HEK293 (cell line): ENCODE measurements around the gene PHF14.

Experiments
- CTCF ChIA-PET: fragments of 350-600 bp; formaldehyde crosslinking; extraction: SDS; loops from one replicate; lab custom pipeline; 2021; ENCODE audit warnings: antibody characterized with exemption; lab: Yijun Ruan, JAX
- POLR2A ChIA-PET: fragments of 300-600 bp; formaldehyde crosslinking; extraction: SDS; loops from one replicate; lab custom pipeline; 2020; ENCODE audit warnings: antibody characterized with exemption, inconsistent platforms; lab: Yijun Ruan, JAX
- H3K27ac ChIP-seq: fragments of 200-500 bp; sonication (Bioruptor generic); 2 replicates; pipeline ENCODE4 v1.5.1; 2014; ENCODE audit warnings: low read depth, low read length, control low read depth, inconsistent platforms; ENCODE audit errors: extremely low read depth
- H3K36me3 ChIP-seq, 2 experiments: fragments of 200-500 bp in 1 of 2; sonication (Bioruptor generic) in 1 of 2; 1 replicate in 1 of 2; 2 replicates in 1 of 2; pipeline ENCODE4 v1.5.1; 2014 to 2017; ENCODE audit warnings: inconsistent platforms in 2 of 2, low read length in 2 of 2; ENCODE audit not compliant: control insufficient read depth in 2 of 2, insufficient read depth in 1 of 2
- H3K4me1 ChIP-seq: fragments of 200-500 bp; sonication (Bioruptor generic); 2 replicates; pipeline ENCODE4 v1.5.1; 2014; ENCODE audit warnings: mild to moderate bottlenecking, low read length, inconsistent platforms; ENCODE audit not compliant: control insufficient read depth, insufficient read depth
- H3K4me3 ChIP-seq: 2 replicates; pipeline ENCODE4 v1.5.1; 2011; ENCODE audit warnings: low read depth, mild to moderate bottlenecking, control low read depth, low read length, moderate library complexity
- H3K9me3 ChIP-seq: fragments of 200-500 bp; sonication (Bioruptor generic); 2 replicates; pipeline ENCODE4 v1.5.1; 2014; ENCODE audit warnings: low read depth, low read length, inconsistent platforms; ENCODE audit not compliant: control insufficient read depth, insufficient read depth
- MEIS1 ChIP-seq: sonication (generic); formaldehyde crosslinking; IDR thresholded peaks from 2 replicates; pipeline ENCODE4 v1.8.1; 2022; ENCODE audit warnings: missing genetic modification reagents, mild to moderate bottlenecking, borderline replicate concordance
- SP3 ChIP-seq: fragments of 450-650 bp; formaldehyde crosslinking; IDR thresholded peaks from 2 replicates; pipeline ENCODE4 v1.5.1; 2016; ENCODE audit warnings: missing biosample characterization, missing genetic modification characterization
- ZBTB11 ChIP-seq: fragments of 450-650 bp; formaldehyde crosslinking; conservative IDR thresholded peaks from 2 replicates; pipeline ENCODE4 v1.5.1; 2016; ENCODE audit warnings: low read depth, missing biosample characterization, missing genetic modification characterization
- ZFP3 ChIP-seq: fragments of 450-650 bp; formaldehyde crosslinking; IDR thresholded peaks from 2 replicates; pipeline ENCODE4 v1.5.1; 2016; ENCODE audit warnings: low read depth, missing biosample characterization, missing genetic modification characterization
- ZNF157 ChIP-seq: fragments of 450-650 bp; formaldehyde crosslinking; IDR thresholded peaks from 2 replicates; pipeline ENCODE4 v1.5.1; 2016; ENCODE audit warnings: missing biosample characterization, missing genetic modification characterization
- ZNF169 ChIP-seq: fragments of 450-650 bp; formaldehyde crosslinking; IDR thresholded peaks from 2 replicates; pipeline ENCODE4 v1.5.1; 2016; ENCODE audit warnings: missing biosample characterization, missing genetic modification characterization
- ZNF18 ChIP-seq: fragments of 450-650 bp; formaldehyde crosslinking; IDR thresholded peaks from 2 replicates; pipeline ENCODE4 v1.5.1; 2016; ENCODE audit warnings: missing biosample characterization, missing genetic modification characterization
- ZNF19 ChIP-seq: fragments of 450-650 bp; formaldehyde crosslinking; IDR thresholded peaks from 2 replicates; pipeline ENCODE4; 2016; ENCODE audit warnings: missing biosample characterization, missing genetic modification characterization, low read depth
- ZNF292 ChIP-seq: fragments of 450-650 bp; formaldehyde crosslinking; IDR thresholded peaks from 2 replicates; pipeline ENCODE4 v1.5.1; 2016; ENCODE audit warnings: low read depth, missing biosample characterization, missing genetic modification characterization, borderline replicate concordance
- ZNF302 ChIP-seq: fragments of 450-650 bp; formaldehyde crosslinking; IDR thresholded peaks from 2 replicates; pipeline ENCODE4 v1.5.1; 2016; ENCODE audit warnings: missing biosample characterization, missing genetic modification characterization, low read depth
- ZNF324 ChIP-seq: fragments of 450-650 bp; formaldehyde crosslinking; IDR thresholded peaks from 2 replicates; pipeline ENCODE4 v1.5.1; 2016; ENCODE audit warnings: missing biosample characterization, missing genetic modification characterization
- ZNF600 ChIP-seq: fragments of 450-650 bp; formaldehyde crosslinking; IDR thresholded peaks from 2 replicates; pipeline ENCODE4 v1.5.1; 2016; ENCODE audit warnings: missing biosample characterization, missing genetic modification characterization
- ZNF704 ChIP-seq: fragments of 450-650 bp; formaldehyde crosslinking; IDR thresholded peaks from 2 replicates; pipeline ENCODE4 v1.5.1; 2016; ENCODE audit warnings: missing biosample characterization, missing genetic modification characterization
- TF ChIP-seq, protein P1 (sequence below): fragments of 450-650 bp; formaldehyde crosslinking; IDR thresholded peaks from 2 replicates; pipeline ENCODE4 v1.5.1; 2016; ENCODE audit warnings: missing biosample characterization, missing genetic modification characterization, borderline replicate concordance
- TF ChIP-seq, protein P2 (sequence below): fragments of 450-650 bp; formaldehyde crosslinking; IDR thresholded peaks from 2 replicates; pipeline ENCODE4 v1.5.1; 2016; ENCODE audit warnings: missing biosample characterization, missing genetic modification characterization
- TF ChIP-seq, protein P3 (sequence below): fragments of 450-650 bp; formaldehyde crosslinking; IDR thresholded peaks from 2 replicates; pipeline ENCODE4 v1.5.1; 2016; ENCODE audit warnings: missing biosample characterization, missing genetic modification characterization

Gene PHF14

GRCh38 chr7:11213266-11213665 is 239.6 kb downstream of the PHF14 start (continued):
- TF ChIP-seq ZNF169 (tag by site-specific recombination) (no peak), ZNF292 (tag by site-specific recombination) (no peak), ZNF19 (tag by site-specific recombination) (no peak)

GRCh38 chr7:11216276-11216675 is 242.6 kb downstream of the PHF14 start:
- H3K9me3 ChIP-seq = no peaks in the 10 kb centered on the region
- no peaks in the 10 kb centered on the region for H3K36me3 ChIP-seq
- no peak overlapping the region for H3K4me3 ChIP-seq
- CTCF ChIA-PET = interaction anchor here (0.6 to 0.9 kb wide), 2 partner anchors 10 to 125 kb away, joined by 3 read pairs; no protein-coding TSS in a partner anchor
- H3K27ac ChIP-seq = no peak overlapping the region
- TF ChIP-seq ZNF600 (no peak), ZFP3 (no peak), ZNF18 (tag by site-specific recombination) (no peak), ZNF324 (tag by site-specific recombination) (no peak), ZNF704 (tag by site-specific recombination) (no peak), ZNF302 (tag by site-specific recombination) (no peak), ZBTB11 (tag by site-specific recombination) (no peak), SP3 (tag by site-specific recombination) (no peak), MEIS1 (no peak), ZNF157 (no peak)
- TF ChIP-seq, protein P1, sequence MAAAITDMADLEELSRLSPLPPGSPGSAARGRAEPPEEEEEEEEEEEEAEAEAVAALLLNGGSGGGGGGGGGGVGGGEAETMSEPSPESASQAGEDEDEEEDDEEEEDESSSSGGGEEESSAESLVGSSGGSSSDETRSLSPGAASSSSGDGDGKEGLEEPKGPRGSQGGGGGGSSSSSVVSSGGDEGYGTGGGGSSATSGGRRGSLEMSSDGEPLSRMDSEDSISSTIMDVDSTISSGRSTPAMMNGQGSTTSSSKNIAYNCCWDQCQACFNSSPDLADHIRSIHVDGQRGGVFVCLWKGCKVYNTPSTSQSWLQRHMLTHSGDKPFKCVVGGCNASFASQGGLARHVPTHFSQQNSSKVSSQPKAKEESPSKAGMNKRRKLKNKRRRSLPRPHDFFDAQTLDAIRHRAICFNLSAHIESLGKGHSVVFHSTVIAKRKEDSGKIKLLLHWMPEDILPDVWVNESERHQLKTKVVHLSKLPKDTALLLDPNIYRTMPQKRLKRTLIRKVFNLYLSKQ (tag by site-specific recombination) = no peak
- TF ChIP-seq, protein P2, sequence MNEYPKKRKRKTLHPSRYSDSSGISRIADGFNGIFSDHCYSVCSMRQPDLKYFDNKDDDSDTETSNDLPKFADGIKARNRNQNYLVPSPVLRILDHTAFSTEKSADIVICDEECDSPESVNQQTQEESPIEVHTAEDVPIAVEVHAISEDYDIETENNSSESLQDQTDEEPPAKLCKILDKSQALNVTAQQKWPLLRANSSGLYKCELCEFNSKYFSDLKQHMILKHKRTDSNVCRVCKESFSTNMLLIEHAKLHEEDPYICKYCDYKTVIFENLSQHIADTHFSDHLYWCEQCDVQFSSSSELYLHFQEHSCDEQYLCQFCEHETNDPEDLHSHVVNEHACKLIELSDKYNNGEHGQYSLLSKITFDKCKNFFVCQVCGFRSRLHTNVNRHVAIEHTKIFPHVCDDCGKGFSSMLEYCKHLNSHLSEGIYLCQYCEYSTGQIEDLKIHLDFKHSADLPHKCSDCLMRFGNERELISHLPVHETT = no peak
- TF ChIP-seq, protein P3, sequence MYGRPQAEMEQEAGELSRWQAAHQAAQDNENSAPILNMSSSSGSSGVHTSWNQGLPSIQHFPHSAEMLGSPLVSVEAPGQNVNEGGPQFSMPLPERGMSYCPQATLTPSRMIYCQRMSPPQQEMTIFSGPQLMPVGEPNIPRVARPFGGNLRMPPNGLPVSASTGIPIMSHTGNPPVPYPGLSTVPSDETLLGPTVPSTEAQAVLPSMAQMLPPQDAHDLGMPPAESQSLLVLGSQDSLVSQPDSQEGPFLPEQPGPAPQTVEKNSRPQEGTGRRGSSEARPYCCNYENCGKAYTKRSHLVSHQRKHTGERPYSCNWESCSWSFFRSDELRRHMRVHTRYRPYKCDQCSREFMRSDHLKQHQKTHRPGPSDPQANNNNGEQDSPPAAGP (tag by site-specific recombination) = no peak
- 0 out of 2 replicates have a peak, but pooled peaks cover 2% of the 10 kb centered on the region for H3K4me1 ChIP-seq
- POLR2A ChIA-PET = no interaction called here
